Endothelial cell of umbilical vein (primary cell): ENCODE data around the gene CYP2S1. TPM values are rescaled to one million over a fixed set of nuclear protein-coding genes. Genes with fewer than 3 reads are reported as not detected.

Source experiments
- polyA plus RNA-seq, 4 experiments: library from polyadenylated mRNA; depleted of rRNA in 3 of 4; stranded (reverse) in 3 of 4; unstranded in 1 of 4; fragments of >200 nt; gene quantifications; 2 replicates each; pipeline versions ENCODE4 v1.2.1 to v1.2.3, GENCODE V29; 2011 to 2012; ENCODE audit warnings: missing spikeins in 1 of 4
- total RNA-seq: library from RNA; stranded (reverse); gene quantifications from 2 replicates; pipeline ENCODE4 v1.2.3, GENCODE V29; 2021

The CYP2S1 gene
- total and polyA plus RNA-seq, 2 donors (not counting 3 experiments of a cell fraction or from before 2014, with no cell fraction given), result 0.98 to 4.5 TPM

Other genes starting within 250 kb of the CYP2S1 start
- not detected in 2 replicates for gene CYP2B6, start 201.9 kb upstream of the CYP2S1 start, total RNA-seq
- gene CYP2B6, start 201.9 kb upstream of the CYP2S1 start, polyA plus RNA-seq, result not detected in 2 replicates
- gene CYP2A13, start 104.8 kb upstream of the CYP2S1 start, total RNA-seq, result not detected in 2 replicates
- gene CYP2A13, start 104.8 kb upstream of the CYP2S1 start, polyA plus RNA-seq, result not detected in 2 replicates
- not detected in 2 replicates for gene CYP2F1, start 78.8 kb upstream of the CYP2S1 start, total RNA-seq
- not detected in 2 replicates for gene CYP2F1, start 78.8 kb upstream of the CYP2S1 start, polyA plus RNA-seq
- 151 and 172 TPM in 2 replicates for gene AXL, start 26.0 kb downstream of the CYP2S1 start, total RNA-seq
- 86.9 and 89.8 TPM in 2 replicates for gene AXL, start 26.0 kb downstream of the CYP2S1 start, polyA plus RNA-seq
- 261 TPM in 2 replicates for gene HNRNPUL1, start 71.2 kb downstream of the CYP2S1 start, total RNA-seq
- 80.5 and 83.2 TPM in 2 replicates for gene HNRNPUL1, start 71.2 kb downstream of the CYP2S1 start, polyA plus RNA-seq
- gene CCDC97, start 117.0 kb downstream of the CYP2S1 start, total RNA-seq, result 24.2 and 27.2 TPM in 2 replicates
- 19.7 and 20.7 TPM in 2 replicates for gene CCDC97, start 117.0 kb downstream of the CYP2S1 start, polyA plus RNA-seq
- gene TGFB1, start 160.7 kb downstream of the CYP2S1 start, total RNA-seq, result 250 and 294 TPM in 2 replicates
- gene TGFB1, start 160.7 kb downstream of the CYP2S1 start, polyA plus RNA-seq, result 57.7 and 64.4 TPM in 2 replicates
- gene B9D2, start 170.9 kb downstream of the CYP2S1 start, total RNA-seq, result 12.2 and 13.6 TPM in 2 replicates
- gene B9D2, start 170.9 kb downstream of the CYP2S1 start, polyA plus RNA-seq, result 23.9 and 28.4 TPM in 2 replicates
- gene TMEM91, start 183.3 kb downstream of the CYP2S1 start, total RNA-seq, result 13.2 and 15.8 TPM in 2 replicates
- gene TMEM91, start 183.3 kb downstream of the CYP2S1 start, polyA plus RNA-seq, result 9.0 and 12.0 TPM in 2 replicates
- 13.8 and 14.0 TPM in 2 replicates for gene EXOSC5, start 204.1 kb downstream of the CYP2S1 start, total RNA-seq
- 20.9 and 24.0 TPM in 2 replicates for gene EXOSC5, start 204.1 kb downstream of the CYP2S1 start, polyA plus RNA-seq
- gene BCKDHA, start 204.6 kb downstream of the CYP2S1 start, total RNA-seq, result 12.9 and 16.5 TPM in 2 replicates
- 50.4 and 63.6 TPM in 2 replicates for gene BCKDHA, start 204.6 kb downstream of the CYP2S1 start, polyA plus RNA-seq
- 6.5 and 7.6 TPM in 2 replicates for gene B3GNT8, start 234.2 kb downstream of the CYP2S1 start, total RNA-seq
- gene B3GNT8, start 234.2 kb downstream of the CYP2S1 start, polyA plus RNA-seq, result 3.6 and 4.1 TPM in 2 replicates
- 63.2 and 65.4 TPM in 2 replicates for gene DMAC2, start 246.7 kb downstream of the CYP2S1 start, total RNA-seq
- gene DMAC2, start 246.7 kb downstream of the CYP2S1 start, polyA plus RNA-seq, result 124 and 137 TPM in 2 replicates
- not detected in 2 replicates for gene ERICH4, start 249.9 kb downstream of the CYP2S1 start, total RNA-seq
- gene ERICH4, start 249.9 kb downstream of the CYP2S1 start, polyA plus RNA-seq, result not detected in 2 replicates